ENCODE data around the gene JARID2. TPM values are rescaled to one million over a fixed set of nuclear protein-coding genes. Genes with fewer than 3 reads are reported as not detected.

JARID2 gene
- total and polyA plus RNA-seq, 2 of the 8 experiments (the other 6 are each of a cell fraction or from before 2014, with no cell fraction given): 60.1 to 239 TPM

GRCh38 chr6:15551262-15551661 lies 305.4 kb downstream of the JARID2 start:
- CTCF ChIA-PET (ENCODE audit: partially characterized antibody): interaction anchor here (0.7 to 2.5 kb wide), 5 partner anchors 12 to 92 kb away, joined by 3 to 15 read pairs (median 3); no protein-coding TSS in a partner anchor
- H3K4me1 ChIP-seq (replicated peaks in 1 of 4; ENCODE audit: control insufficient read depth in 3 of 4, insufficient read depth in 4 of 4, low read length in 3 of 4): peaks cover 0 to 12% (median 8%) of the 10 kb centered on the region in 4 experiments; a peak in 4 of 7 replicates

More at GRCh38 chr6:15551262-15551661, 305.4 kb downstream of the JARID2 start:
- H3K4me2 ChIP-seq (ENCODE audit: insufficient read depth in 1 of 2, low read depth in 2 of 2, low read length in 2 of 2): no peak overlapping the region
- no peaks in the 10 kb centered on the region for H3K79me1 ChIP-seq (ENCODE audit: low read depth, low read length)
- H3K79me2 ChIP-seq (ENCODE audit: control insufficient read depth in 1 of 2, insufficient read depth in 2 of 2, low read length in 2 of 2): no peaks in the 10 kb centered on the region
- H4K91ac ChIP-seq (replicated peaks; ENCODE audit: insufficient read length, low read length): peak overlapping the region; percentile 26
- H2BK120ac ChIP-seq (replicated peaks; ENCODE audit: low read depth, low read length): no peak overlapping the region
- H3K18ac ChIP-seq (ENCODE audit: extremely low read depth, low read length): no peak overlapping the region; the same call in 1 of the 2 replicates
- H3K36me3 ChIP-seq (ENCODE audit: control insufficient read depth in 2 of 4, insufficient read depth in 4 of 4, low read length in 3 of 4): no peaks in the 10 kb centered on the region
- TF ChIP-seq HDAC6 (IDR thresholded peaks at IDR 0.05; ENCODE audit: low read depth, low read length): no peak
- no peak for TF ChIP-seq EZH2 (IDR thresholded peaks at IDR 0.05; ENCODE audit: low read depth, low read length, severe bottlenecking)
- TF ChIP-seq CTBP2 (IDR thresholded peaks at IDR 0.05; ENCODE audit: borderline replicate concordance, insufficient read depth, insufficient read length, low read length): no peak
- TF ChIP-seq JUN (IDR thresholded peaks at IDR 0.05; ENCODE audit: low read depth, low read length): no peak
- no peak for TF ChIP-seq EGR1 (IDR thresholded peaks at IDR 0.05; ENCODE audit: borderline replicate concordance, low read depth, low read length)
- no peak for TF ChIP-seq MAFK (IDR thresholded peaks at IDR 0.05; ENCODE audit: low read depth, low read length)
- no peak for TF ChIP-seq POU5F1 (IDR thresholded peaks at IDR 0.05; ENCODE audit: low read depth, low read length)
- TF ChIP-seq ASH2L (IDR thresholded peaks at IDR 0.05; ENCODE audit: low read length): no peak
- TF ChIP-seq EP300 (IDR thresholded peaks at IDR 0.05; ENCODE audit: borderline replicate concordance in 1 of 2, low read depth in 2 of 2, low read length in 2 of 2): no peak
- H3K23ac ChIP-seq (ENCODE audit: insufficient read length): no peak overlapping the region
- no peaks in the 10 kb centered on the region for H3K9me3 ChIP-seq (ENCODE audit: insufficient read depth in 2 of 2, low read depth in 1 of 2, low read length in 1 of 2)
- no peaks in the 10 kb centered on the region for H3K27me3 ChIP-seq (replicated peaks in 1 of 4; ENCODE audit: control insufficient read depth in 3 of 4, extremely low read depth in 1 of 4, insufficient read depth in 3 of 4, low read length in 3 of 4)
- DNase-seq (ENCODE audit: low read depth in 1 of 2, low spot score in 2 of 2) (no peak), FAIRE-seq (no peak)
- no peak overlapping the region for H3K14ac ChIP-seq (ENCODE audit: insufficient read length)
- H3K4me3 ChIP-seq (ENCODE audit: extremely low read depth in 1 of 4, insufficient read depth in 2 of 4, low read depth in 3 of 4, low read length in 4 of 4): no peak overlapping the region
- H2BK12ac ChIP-seq (ENCODE audit: low read depth, low read length): peak overlapping the region; percentile 77; the same call in 1 of the 2 replicates
- no peak overlapping the region for H4K8ac ChIP-seq (ENCODE audit: extremely low read depth, insufficient read depth, low read length)
- H4K20me1 ChIP-seq (replicated peaks in 1 of 2; ENCODE audit: control insufficient read depth in 1 of 2, insufficient read depth in 2 of 2, low read length in 2 of 2): peaks cover 0 to 3% of the 10 kb centered on the region in 2 experiments
- H2AK5ac ChIP-seq (ENCODE audit: low read depth, low read length): peak overlapping the region; percentile 5; the same call in 1 of the 2 replicates
- H3K27ac ChIP-seq (ENCODE audit: low read depth, low read length): no peak overlapping the region
- H2BK5ac ChIP-seq (ENCODE audit: low read depth, low read length): peak overlapping the region; percentile 46; the same call in 1 of the 2 replicates
- H2AFZ ChIP-seq (ENCODE audit: low read length): no peak overlapping the region
- H3K4ac ChIP-seq (replicated peaks; ENCODE audit: insufficient read length, low read depth, low read length): no peak overlapping the region
- POLR2A ChIA-PET (ENCODE audit: partially characterized antibody): no interaction called here
- 87% methylated on average over 7 of the region's 7 CpGs; no CpG with 5 or more reads in 1 of the 2 experiments for WGBS, 2 experiments (ENCODE audit: extremely low coverage in 1 of 2, insufficient coverage in 1 of 2, insufficient read length in 1 of 2, insufficient replicate concordance in 2 of 2, low coverage in 1 of 2, low lambda C conversion rate in 2 of 2, missing lambda C conversion rate in 1 of 2)
- H2BK20ac ChIP-seq (ENCODE audit: low read length): no peak overlapping the region
- no peak overlapping the region for H3K9ac ChIP-seq (replicated peaks in 1 of 4; ENCODE audit: extremely low read depth in 1 of 4, low read depth in 3 of 4, low read length in 3 of 4)
- H3K23me2 ChIP-seq (ENCODE audit: low read depth, low read length): no peaks in the 10 kb centered on the region
- H2BK15ac ChIP-seq (ENCODE audit: low read length): peak overlapping the region; percentile 88; the same call in 1 of the 2 replicates
- H4K5ac ChIP-seq (ENCODE audit: insufficient read length, low read depth, low read length): no peak overlapping the region
- no peak overlapping the region for H3K56ac ChIP-seq (replicated peaks; ENCODE audit: insufficient read length, low read depth, low read length)
